AG08396 (cell line): ENCODE measurements around the gene SUMO1.

Experiments used
- DNase-seq: peaks from one replicate; pipeline ENCODE4 v3.0.0; 2012; ENCODE audit warnings: low spot score, mixed read lengths

Gene SUMO1

DNA sequence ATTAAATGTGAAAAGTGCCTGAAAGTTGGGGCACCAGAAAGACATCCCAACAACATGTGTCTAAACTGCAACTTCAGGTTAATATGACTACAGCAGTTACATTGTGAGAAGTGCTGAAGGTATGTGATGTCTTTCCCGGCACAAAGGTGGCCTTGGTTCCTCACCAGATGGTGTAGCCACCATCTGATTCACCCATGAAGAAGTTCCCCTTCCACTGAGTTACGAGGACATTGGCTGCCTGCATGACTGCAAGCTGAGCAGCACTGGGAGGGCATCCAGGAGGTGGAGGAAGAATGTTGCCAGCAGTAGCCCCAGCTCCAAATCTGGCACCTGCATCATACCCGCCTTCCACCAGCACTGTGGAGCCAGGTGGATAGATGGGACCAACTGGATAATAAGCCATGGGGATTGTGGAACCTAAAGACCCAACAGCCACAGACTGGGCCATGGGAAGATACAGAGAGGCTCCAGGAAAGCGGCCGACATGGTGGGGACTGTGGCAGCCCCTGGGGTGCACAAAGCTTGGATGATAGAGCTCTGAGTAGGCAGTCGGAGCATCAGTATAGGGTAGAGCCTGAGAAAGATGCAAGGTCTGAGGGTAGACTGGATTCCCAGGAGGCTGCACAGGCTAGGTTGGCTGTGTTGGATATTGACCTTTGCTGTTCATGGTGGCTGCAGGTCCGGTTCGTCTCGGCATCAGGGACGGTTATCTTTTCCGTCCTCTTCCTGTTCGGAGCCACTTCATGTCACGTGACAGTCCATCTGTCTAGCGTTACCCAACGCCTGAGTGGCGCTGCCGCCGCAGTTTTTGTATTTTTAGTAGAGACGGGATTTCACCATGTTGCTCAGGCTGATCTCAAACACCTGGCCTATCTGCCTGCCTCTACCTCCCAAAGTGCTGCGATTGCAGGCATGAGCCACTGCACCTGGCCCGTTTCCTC is 36.9 kb downstream of the SUMO1 start:
- DNase-seq, result no peak

DNA sequence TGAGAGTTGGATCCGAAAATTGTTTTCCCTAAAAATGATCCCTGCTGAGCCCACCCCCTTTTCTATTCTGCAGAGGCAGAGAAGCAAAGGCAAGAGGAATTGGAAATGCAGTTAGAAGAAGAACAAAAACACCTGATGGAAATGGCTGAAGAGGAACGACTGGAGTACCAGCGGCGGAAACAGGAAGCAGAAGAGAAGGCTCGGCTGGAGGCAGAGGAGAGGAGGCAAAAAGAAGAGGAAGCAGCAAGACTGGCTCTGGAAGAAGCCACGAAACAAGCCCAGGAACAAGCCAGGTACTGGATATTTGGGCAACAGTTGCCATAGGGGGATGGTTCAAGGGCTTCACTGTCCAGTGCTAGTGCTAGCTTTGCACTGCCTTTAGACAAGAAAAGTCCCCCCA is 41.7 kb downstream of the SUMO1 start:
- DNase-seq, result no peak

DNA sequence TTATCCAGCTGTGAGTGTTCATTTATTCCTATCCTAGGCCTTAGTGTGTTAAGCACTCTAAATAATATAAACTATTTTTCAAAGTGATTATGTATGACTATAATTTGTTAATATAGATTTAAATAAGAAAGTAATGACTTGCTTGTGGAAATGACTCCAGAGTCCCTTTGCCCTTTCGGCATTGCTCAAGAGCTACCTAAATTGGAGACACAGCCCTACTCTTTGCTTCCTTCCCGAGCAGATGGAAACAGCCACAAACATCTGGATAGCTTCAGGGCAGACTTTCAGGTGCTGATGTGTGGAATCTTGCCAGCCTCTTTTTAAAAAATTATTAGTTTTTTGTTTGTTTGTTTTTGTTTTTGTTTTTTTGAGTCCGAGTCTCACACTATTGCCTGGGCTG is 44.0 kb downstream of the SUMO1 start:
- DNase-seq, result no peak

DNA sequence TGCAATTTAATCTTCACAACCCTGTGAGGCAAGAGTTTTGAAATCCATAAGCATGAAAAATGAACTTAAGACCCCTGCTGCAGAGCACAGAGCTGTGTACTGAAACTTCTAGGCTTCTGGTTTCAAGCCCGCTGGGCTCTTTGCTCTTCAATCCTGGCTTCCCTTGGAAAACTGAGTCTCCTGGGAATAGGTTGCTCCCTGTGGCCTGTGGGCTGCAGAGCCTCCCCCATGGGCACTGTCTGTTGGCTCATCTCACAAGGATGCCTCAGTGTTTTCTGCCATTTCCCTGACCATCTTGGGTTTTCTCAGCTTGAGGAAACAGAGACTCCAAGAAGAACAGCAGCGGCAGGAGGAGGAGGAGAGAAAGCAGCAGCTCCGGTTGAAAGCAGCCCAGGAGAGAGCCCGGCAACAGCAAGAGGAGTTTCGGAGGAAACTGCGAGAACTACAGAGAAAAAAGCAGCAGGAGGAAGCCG is 44.5 kb downstream of the SUMO1 start:
- no peak for DNase-seq

DNA sequence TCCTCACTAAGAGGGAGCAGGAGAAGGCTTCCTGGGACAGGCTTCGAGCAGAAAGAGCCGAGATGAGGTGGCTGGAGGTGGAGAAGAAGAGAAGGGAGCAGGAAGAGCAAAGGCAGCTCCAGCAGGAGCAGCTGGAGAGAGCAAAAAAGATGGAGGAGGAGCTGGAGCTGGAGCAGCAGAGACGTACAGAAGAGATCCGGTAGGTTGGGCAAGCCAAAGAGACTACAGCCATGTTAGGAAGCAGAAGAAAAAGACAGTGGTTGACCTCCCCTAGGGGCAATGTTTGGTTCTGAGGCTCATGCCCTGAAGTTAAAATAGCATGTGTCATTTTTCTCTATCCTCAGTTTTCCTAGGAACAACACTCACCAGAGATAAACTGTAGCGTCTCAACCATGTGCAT is 45.1 kb downstream of the SUMO1 start:
- DNase-seq, result no peak

DNA sequence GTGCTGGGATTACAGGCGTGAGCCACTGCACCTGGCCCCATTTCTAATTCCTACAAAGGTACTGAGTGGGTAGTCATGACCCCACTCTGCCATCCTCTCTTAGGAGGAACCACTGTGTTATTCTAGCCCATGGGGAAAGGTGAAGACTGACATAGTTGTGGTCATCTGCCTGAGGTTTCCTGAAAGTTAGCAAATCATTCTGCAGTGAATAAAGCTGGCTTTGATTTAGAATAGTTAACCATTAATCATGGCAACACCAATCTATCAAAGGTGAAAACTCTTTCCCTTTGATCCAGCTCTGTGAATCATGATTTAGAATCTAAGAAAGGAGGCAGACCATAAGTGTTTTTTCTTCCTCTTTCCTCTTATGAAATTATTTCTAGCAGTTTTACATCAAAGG is 50.8 kb downstream of the SUMO1 start:
- DNase-seq, result no peak

DNA sequence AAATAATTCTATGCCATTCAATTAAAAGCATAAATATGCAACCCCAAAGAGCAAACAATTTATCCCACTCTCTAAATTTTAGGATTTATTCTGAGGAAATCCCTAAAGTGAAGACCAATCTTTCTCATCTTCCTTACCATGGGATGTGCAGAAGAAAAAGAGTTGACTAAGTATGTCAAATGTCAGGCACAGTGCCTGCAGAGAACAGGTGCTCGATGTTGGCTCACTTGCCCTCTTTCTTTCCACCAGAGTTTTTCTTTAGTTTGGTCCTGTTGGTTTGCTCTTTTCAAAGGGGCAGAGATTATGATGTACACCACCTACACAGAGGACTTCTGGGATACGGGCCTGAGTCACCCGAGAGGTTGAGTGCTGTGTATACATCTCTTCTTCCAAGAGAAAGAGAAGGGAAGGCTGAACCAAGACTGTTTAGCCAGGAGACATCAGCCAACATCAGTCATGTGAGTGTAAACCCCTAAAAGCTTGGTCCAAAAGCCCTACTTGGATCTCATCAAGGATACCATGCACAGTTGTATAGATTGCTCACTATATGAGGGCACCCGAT is 51.7 kb downstream of the SUMO1 start:
- no peak for DNase-seq

DNA sequence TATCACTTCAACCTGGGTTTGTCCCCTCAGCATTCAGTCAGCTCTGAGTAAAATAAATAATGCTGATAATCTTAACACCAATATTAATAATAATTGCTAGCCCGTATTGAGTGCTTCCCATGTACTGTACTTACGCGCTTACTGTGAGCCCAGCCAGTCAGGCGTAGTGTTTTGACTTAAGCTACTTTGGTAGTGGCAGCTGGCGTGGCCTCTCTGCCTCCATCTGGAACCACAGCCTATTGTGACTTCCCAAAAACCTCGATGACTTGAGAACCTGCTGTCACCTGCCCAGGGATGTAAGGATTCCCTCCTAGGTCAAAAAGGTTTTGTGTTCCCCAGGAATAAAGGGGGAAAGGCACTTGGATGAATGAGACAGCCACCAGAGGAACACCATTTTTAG is 53.2 kb downstream of the SUMO1 start:
- DNase-seq, result no peak

DNA sequence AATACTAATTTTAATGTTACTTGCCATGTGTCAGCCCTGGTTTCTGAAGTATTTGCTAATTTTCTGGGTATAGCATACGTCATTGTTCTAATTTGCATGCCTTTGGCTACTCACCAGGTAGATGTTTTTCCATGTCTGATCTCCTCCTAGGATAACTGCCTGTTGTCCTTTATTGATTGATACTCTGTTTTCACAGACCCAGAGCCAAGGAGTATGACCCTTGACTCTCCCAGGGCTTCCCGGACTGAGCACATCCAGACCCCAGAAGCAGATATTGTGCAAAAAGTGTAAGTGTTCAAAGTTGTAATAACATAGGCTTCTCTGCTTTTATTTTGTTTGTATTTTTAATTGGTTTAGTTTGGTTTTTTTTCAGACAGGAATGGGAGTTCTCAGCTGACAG is 53.8 kb downstream of the SUMO1 start:
- DNase-seq, result no peak

DNA sequence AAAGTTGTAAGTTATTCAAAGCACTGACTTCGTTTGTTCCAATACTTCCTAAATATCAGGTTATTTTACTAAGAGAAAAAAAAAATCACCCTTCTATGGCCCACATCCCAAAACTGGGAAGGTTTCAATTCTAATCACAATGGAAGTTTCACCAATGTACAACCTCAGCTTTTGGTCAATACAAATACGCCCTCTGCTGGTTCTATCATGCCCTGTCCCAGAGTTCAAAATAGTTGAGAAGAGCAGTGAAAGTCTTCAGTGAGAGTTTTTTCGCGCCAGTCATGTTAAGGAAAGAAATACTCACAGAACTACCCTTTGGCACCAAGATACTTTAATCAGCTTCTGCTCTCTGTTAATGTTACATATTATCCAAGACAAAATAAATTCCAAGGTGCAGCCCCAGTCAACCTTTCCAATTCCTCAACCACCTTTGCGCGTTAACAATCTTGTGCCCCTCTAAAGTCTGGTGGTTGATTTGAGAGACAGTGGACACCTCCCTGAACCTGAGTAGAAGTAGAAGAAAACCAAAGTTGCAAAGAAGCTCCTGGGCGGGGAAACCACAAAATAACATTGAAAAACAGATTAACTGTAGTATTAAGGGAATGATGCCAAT is 59.9 kb downstream of the SUMO1 start:
- DNase-seq, result peak; percentile 68

DNA sequence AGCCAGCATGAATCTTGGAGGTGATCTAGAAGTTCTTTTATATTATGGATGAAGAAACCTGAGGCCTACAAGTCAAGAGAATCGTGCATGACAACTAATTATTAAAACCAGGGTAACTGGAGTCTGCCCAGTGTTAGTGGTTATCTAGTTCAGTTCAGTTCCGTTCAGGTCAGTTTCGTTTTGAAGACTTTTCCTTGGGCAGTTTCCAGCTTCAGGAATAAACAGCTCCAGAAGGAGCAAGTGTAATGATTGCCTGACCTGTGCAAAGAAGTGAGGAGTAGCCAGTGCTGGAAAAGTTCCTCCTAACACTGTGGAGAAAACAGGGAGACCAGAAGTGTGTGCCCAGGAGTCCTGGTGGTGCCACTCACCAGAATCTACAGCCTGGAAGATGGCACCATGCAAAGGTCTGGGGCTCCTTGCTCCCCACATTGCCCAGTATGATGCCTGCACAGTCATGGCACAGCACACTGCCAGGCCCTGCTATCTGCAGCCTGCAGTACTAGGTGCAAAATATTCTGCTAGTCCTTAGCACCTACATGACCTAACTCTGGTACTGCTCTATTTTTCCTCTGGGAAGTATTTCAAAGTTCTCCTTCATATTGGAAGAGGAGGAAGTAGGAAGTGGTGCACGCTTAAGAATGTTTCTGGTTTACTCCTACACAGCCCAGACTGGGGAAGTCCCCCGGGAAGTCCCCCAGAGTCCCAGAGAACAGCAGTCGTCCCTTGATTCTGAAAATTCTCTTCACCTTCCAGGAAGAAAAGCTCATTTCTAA is 65.8 kb downstream of the SUMO1 start:
- no peak for DNase-seq

DNA sequence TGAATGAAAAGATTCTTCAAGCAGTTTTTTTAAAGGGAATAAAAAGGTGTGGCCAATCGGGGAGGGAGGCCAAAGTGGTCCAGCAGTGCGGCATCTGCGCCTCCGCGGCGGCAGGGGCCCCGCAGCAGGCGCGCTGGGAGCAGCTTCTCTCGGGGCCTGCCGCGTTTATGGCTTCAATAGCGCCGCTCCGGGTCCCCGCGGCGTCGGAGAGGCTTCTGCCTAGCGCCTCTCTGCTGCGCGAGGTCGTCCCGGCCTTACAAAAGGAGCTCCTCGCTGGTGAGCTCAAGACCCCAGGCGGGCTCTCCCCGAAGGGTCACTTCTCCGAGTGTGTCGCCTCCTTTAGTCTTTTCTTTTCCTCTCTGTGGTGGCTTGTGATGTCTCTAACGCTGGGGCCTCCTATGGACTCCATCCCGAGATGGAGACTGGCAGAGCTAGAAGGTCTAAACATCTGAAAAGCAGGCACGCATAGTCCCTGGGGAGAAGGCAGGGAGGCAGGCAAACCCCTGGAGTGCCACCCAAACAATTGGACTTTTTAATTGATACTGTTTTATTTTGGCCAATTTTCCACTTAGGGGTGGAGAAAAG is 67.1 kb downstream of the SUMO1 start:
- DNase-seq, result peak; percentile 35

DNA sequence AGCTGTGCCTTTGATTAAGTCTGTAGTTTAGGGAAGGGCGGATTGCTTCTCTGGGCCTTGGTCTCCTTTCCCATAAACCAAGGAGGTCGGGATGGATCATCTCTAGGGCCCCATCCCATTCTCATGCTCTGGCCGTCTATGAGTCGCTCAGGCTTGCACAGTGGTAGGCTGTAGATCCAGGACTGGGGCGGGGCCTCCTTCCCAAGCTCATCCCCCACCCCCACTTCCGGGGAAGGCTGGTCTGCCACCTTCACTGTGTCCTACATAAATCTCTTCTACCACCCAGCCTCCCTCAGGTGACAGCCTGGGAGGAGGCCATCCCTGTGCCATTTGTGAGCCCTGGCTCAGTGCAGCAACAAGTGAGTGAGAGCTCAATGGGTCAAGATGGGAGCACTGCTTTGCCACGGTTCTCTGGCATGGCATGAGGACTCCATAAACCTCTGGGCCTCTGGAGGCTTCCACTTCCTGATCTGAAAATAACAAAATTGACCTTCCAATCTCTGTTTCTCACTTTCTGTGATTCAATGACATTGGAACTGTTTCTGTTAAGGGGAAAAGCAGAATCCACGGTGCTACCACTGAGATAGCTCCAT is 68.5 kb downstream of the SUMO1 start:
- DNase-seq, result no peak

DNA sequence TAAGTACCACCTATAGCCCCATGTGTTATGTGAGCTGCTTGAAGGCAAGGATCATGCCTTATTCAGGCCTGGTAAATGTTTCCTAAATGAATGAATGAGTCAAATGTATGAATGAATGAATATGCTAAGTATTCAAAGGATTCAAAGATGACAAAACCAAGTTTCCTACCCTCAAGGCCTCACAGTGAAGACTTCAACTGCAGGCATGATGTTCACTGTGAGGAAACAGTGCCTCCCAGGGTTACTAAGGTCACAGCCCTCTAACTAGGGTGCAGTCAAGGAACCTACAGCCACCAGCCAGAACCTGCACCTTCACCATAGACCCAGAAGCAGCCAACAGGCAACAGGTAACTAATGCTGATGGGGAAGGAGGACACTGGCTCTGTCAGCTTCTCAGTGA is 69.3 kb downstream of the SUMO1 start:
- no peak for DNase-seq

DNA sequence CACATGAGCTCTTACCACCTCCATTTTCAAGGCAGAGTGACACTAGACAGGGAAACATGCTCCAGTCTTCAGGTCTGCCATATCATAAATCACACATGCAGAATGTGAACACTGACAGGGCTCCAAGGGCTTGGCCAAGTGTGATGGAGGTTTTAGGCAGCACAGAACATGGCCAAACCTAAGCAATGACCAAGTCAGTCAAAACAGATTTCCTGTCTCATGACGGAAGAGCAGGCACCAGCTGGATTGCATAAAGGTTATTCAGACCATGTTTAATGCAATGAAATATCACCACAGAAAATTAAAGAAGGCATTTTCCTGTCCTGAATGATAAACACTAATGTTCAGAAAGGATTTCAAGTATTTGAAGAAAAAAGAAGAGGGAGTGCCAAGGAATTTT is 72.5 kb downstream of the SUMO1 start:
- DNase-seq, result no peak

DNA sequence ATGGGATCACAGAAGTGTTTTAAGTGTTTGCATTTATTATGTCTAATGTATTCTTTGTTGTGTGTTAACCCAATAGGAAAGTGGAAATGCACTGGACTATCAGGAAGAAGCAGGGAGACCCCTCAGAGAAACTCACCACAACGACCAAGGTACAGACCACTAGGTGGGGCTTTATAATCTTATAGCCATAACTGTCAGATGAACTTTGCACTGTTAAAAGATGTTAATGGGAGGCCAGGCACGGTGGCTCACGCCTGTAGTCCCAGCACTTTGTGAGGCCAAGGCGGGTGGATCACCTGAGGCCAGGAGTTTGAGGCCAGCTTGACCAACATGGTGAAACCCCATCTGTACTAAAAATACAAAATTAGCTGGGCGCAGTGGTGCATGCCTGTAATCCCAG is 73.2 kb downstream of the SUMO1 start:
- DNase-seq, result no peak

DNA sequence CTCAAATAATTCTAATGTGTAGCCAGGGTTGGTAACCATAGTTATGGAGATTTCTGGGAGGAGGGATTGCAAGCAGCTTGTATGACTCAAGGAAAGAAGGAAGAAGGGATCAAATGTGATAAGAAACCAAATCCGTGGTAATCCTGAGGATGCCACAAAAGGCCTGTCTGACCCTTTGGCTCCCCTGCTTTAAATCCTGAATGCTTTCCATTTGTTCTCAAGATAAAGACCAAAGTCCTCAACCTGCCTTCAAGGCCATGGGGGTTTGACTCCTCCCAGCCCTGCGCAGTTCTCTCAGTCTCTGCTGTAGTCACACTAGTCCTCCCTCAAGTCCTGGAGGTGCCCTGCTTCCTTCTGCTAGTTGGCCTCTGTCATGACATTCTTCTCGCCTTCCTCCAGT is 74.0 kb downstream of the SUMO1 start:
- no peak for DNase-seq

DNA sequence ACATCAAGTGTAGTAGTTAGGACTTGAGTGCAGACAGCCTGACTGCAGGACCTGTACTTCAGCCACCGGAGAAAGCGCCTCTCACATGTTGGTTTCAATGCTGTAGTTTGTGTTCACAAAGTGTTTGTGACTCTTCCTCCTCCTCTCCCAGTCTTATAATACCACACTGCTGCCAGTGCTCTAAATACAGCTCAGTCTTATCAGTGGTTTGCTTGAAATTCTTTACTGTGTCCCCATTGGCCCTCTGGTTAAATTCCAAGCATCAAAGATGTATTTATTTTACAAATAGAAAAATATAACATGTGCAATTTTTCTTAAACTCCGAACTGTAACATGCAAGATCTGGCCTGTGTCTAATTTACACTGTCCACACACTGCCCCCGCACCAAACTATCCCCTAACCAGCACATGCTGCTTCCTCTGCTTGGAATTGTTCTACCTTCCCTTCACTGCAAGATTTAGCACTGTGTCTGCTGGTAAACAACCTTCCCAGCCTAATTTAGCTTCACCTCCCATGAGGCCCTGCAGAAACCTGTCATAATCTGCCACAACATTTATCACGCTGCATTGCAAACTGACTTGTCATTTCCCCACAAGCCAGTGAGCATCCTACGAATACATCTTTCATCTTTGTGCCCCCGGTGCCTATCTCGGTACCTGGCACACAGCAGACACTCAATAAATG is 77.1 kb downstream of the SUMO1 start:
- DNase-seq, result no peak

DNA sequence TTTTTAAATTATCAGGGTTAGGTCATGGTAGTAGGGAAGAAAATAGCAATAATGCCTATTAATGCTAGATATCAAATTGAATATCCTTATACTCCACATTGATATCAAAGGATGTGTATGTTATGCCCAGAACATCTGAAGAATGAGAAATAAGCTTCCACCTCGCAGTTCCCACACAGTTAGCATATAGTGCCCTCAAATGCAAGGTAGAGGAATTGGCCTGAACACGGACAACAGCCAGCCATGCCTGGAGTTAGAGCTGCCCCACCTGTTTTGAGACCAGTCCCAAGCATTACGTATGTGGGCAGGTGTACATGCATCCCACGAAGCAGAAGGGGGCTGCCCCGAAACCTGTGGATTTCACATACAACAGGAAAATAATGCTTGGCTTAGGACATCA is 79.6 kb downstream of the SUMO1 start:
- no peak for DNase-seq

DNA sequence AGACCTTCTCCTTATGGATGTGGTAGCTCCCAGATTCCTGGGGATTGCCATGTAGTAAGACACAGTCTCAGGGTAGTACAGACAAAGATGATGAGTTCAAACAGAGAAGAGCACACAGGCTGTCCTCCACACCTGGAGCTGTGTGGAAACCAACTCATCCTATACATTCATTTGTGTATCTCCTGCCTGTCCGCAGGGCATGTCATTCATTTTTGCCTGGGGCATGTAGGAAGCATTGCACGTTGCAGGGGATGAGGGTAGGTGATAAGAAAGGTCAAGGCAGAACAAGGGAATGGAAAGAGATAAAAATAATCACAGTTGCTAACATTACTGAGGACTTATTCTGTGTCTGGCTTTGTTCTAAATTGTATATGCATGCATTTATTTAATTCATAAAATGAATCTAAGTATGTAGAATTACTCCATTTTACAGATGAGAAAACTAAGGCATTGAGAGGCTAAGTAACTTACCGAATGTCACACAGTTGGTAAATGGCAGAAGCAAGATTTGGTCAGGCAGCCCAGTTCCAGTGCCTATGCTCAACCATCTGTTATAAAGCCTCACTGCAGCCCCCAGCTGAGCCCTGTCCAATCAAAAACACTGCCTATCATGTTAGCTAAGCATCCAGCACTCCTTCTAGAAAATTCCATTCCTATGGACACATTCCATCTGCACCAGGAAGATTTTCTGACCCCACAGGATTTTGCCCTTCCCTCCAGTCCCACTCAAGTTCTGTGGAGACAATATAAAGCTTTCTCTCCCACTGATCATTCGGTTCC is 81.0 kb downstream of the SUMO1 start:
- no peak for DNase-seq
